Spinal cord (tissue), 10 donors: Measurements from ENCODE around the gene SNX13. TPM values are rescaled to one million over a fixed set of nuclear protein-coding genes. Genes with fewer than 3 reads are reported as not detected.

ENCODE experiments used
- DNase-seq, 6 donors: peaks; one replicate each; pipeline versions ENCODE4 v3.0.0 to v3.0.0-alpha.2; 2013 to 2015; ENCODE audit warnings: low spot score in 6 of 6, low read depth in 4 of 6
- H3K27ac ChIP-seq: one replicate; pipeline ENCODE4 v1.5.1; 2013; ENCODE audit warnings: low read depth, low read length, control low read depth
- H3K27me3 ChIP-seq: one replicate; pipeline ENCODE4 v1.6.1; 2013; ENCODE audit warnings: low read length; ENCODE audit not compliant: control insufficient read depth, insufficient read depth
- H3K36me3 ChIP-seq: one replicate; pipeline ENCODE4 v1.6.1; 2013; ENCODE audit warnings: low read length; ENCODE audit not compliant: control insufficient read depth, insufficient read depth
- H3K4me1 ChIP-seq: one replicate; pipeline ENCODE4 v1.6.1; 2013; ENCODE audit warnings: low read length; ENCODE audit not compliant: control insufficient read depth, insufficient read depth
- H3K4me3 ChIP-seq: one replicate; pipeline ENCODE4 v1.5.1; 2013; ENCODE audit warnings: low read depth, low read length, control low read depth
- H3K9me3 ChIP-seq: one replicate; pipeline ENCODE4 v1.6.1; 2013; ENCODE audit warnings: low read length; ENCODE audit not compliant: control insufficient read depth, insufficient read depth
- WGBS: methylation state at CpG from one replicate; pipeline ENCODE4 v1.1.5; 2013; ENCODE audit warnings: missing lambda C conversion rate; ENCODE audit not compliant: insufficient coverage; 5-methylcytosine and 5-hydroxymethylcytosine counted together
- polyA plus RNA-seq, 2 donors: library from polyadenylated mRNA; unstranded; fragments of 120-200 nt; gene quantifications; one replicate each; pipeline ENCODE4 v1.2.1, GENCODE V29; 2013; ENCODE audit not compliant: insufficient read length in 2 of 2
- total RNA-seq, 2 donors: library from RNA; depleted of rRNA in 1 of 2; stranded (reverse); fragments of 120-200 nt in 1 of 2; fragments of >200 nt in 1 of 2; gene quantifications; one replicate each; pipeline versions ENCODE4 v1.2.3 to v1.2.4, GENCODE V29; 2013 to 2014
- donor health status: healthy.

SNX13 gene
- total and polyA plus RNA-seq, 4 donors, result 27.9 to 97.6 (median 56.7) TPM

GRCh38 chr7:17948526-17949238 is 8.4 kb upstream of the SNX13 start:
- Histone ChIP-seq H3K9me3 (no peaks in the 10 kb centered on the region), H3K27me3 (no peaks in the 10 kb centered on the region), H3K4me1 (no peaks in the 10 kb centered on the region), H3K4me3 (no peak overlapping the region), H3K27ac (no peak overlapping the region), H3K36me3 (no peaks in the 10 kb centered on the region)
- WGBS, result no CpG with 5 or more reads among the region's 2 CpGs
- no peak for DNase-seq

DNA sequence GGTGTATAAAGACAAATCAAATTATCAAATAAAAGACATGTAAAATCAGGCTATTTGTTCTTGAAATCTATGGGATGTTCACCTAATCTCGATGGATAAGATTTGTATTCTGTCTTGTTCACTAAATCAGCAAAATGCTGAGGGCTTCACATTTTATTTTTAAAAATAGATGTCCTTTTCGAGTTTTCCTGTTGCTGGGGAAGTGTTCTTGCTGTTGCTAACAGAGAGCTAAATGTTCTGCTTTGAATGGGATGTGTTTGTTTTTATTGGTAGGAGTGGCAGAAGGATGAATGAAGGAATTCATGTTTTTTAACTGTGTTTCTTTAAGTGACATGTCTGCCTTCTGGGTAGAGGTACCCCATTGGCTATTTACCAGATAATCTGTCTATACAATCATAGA is 7.3 kb upstream of the SNX13 start:
- Histone ChIP-seq H3K9me3 (no peaks in the 10 kb centered on the region), H3K27ac (no peak overlapping the region), H3K4me1 (no peaks in the 10 kb centered on the region), H3K36me3 (no peaks in the 10 kb centered on the region), H3K4me3 (no peak overlapping the region), H3K27me3 (no peaks in the 10 kb centered on the region)
- peak in 3 of 6 donors; percentile 4 to 20 (median 4) for DNase-seq
- 14% methylated on average over 1 of the region's 2 CpGs for WGBS

DNA sequence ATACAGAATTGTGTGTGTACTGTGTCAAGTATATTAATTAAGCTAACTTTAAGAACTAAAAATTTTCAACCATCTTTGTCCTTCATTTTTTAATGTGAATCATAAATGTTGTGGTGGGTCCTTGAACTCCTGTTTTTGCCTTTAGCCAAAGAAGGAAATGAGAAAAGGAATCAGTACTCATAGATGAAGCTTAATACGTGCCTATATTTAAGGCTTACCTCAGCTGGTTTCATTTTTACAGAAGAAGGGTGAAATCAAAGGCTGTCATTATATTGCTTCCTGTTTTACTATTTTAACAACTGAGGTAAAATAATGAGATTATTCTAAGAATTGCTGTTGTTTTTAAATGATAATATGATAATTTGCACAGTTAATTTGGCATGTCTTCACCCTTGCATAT is 6.3 kb upstream of the SNX13 start:
- no peak for DNase-seq
- H3K9me3 ChIP-seq, result no peaks in the 10 kb centered on the region
- no peaks in the 10 kb centered on the region for H3K27me3 ChIP-seq
- no peaks in the 10 kb centered on the region for H3K36me3 ChIP-seq
- H3K27ac ChIP-seq, result no peak overlapping the region
- H3K4me1 ChIP-seq, result no peaks in the 10 kb centered on the region
- WGBS, result no CpG with 5 or more reads among the region's 1 CpG
- H3K4me3 ChIP-seq, result no peak overlapping the region

DNA sequence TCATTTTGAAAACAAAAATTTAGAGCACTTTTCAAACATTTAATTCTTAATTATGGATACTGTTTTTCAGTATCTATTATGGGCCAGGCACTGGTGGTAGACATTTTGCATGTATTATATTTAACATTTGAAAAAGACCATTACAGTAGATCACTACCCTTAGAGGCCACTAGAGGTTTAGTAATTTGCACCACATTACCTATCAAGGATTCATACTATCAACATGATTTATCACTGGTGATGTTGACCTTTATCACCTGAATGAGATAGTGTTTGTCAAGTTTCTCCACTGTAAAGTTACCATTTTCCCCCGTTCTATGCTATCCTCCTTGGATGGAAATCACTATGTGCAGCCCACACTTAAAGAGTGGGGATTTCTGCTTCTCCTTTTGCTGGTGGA is 4.4 kb upstream of the SNX13 start:
- no peak for DNase-seq
- H3K27me3 ChIP-seq, result no peaks in the 10 kb centered on the region
- H3K4me3 ChIP-seq, result no peak overlapping the region
- no peaks in the 10 kb centered on the region for H3K9me3 ChIP-seq
- no peaks in the 10 kb centered on the region for H3K4me1 ChIP-seq
- no peaks in the 10 kb centered on the region for H3K36me3 ChIP-seq
- WGBS, result no CpG with 5 or more reads among the region's 1 CpG
- H3K27ac ChIP-seq, result no peak overlapping the region

GRCh38 chr7:17943006-17943405 is 2.7 kb upstream of the SNX13 start:
- H3K9me3 ChIP-seq, result no peaks in the 10 kb centered on the region
- no peaks in the 10 kb centered on the region for H3K27me3 ChIP-seq
- WGBS, result no CpG with 5 or more reads among the region's 2 CpGs
- H3K4me1 ChIP-seq, result no peaks in the 10 kb centered on the region
- H3K27ac ChIP-seq, result no peak overlapping the region
- no peaks in the 10 kb centered on the region for H3K36me3 ChIP-seq
- no peak overlapping the region for H3K4me3 ChIP-seq
- no peak for DNase-seq

DNA sequence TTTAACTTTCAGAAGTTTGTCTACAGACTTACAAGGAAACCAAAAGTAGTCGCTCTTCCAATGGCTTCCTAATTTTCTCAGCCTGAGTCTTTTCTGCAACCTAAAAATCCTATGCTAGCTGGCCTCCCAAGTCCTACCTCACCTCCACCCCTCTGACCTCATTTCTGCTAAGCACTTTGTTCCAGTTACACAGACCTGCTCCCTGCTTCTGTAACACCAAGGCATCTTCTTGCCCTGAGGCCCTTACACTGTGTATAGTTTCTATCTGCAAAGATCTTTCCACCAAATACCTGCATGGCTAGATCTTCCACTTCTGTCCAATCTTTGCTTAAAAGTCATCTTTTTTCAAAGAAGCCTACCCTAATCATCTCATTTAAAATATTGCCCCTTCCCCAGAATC is 1.9 kb upstream of the SNX13 start:
- H3K9me3 ChIP-seq, result no peaks in the 10 kb centered on the region
- no peaks in the 10 kb centered on the region for H3K36me3 ChIP-seq
- no peak overlapping the region for H3K4me3 ChIP-seq
- DNase-seq, result no peak
- H3K27ac ChIP-seq, result no peak overlapping the region
- no peaks in the 10 kb centered on the region for H3K27me3 ChIP-seq
- WGBS, result 100% methylated on average over 1 of the region's 1 CpG
- no peaks in the 10 kb centered on the region for H3K4me1 ChIP-seq

DNA sequence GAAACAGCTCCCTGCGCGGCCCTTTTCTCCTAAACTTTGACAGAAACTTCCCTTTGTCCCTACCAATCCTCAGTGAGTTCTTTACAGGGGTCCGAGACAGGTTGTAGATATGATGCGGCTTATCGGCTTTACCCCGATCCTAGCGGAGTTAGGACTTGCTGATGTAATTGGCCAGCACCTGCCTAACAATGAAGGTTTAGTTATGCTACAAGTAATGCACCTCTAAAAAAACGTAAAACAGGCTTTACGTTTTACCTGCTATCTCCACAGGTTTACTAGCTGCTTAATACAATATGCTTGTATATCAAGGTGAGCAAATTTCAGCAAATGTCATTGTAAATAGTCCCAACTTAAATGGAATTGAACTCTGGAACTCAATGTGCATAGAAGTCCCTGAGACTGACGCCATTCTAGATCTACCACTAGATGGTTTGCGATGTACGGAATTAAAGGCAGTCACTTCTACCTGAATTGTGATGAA is 697 bp upstream of the SNX13 start:
- Histone ChIP-seq H3K4me3 (peak overlapping the region; percentile 98), H3K4me1 (no peaks in the 10 kb centered on the region), H3K27ac (peak overlapping the region; percentile 96), H3K9me3 (no peaks in the 10 kb centered on the region), H3K36me3 (no peaks in the 10 kb centered on the region), H3K27me3 (no peaks in the 10 kb centered on the region)
- peak in 5 of 6 donors; percentile 13 to 76 (median 19) for DNase-seq
- WGBS, result no CpG with 5 or more reads among the region's 12 CpGs

DNA sequence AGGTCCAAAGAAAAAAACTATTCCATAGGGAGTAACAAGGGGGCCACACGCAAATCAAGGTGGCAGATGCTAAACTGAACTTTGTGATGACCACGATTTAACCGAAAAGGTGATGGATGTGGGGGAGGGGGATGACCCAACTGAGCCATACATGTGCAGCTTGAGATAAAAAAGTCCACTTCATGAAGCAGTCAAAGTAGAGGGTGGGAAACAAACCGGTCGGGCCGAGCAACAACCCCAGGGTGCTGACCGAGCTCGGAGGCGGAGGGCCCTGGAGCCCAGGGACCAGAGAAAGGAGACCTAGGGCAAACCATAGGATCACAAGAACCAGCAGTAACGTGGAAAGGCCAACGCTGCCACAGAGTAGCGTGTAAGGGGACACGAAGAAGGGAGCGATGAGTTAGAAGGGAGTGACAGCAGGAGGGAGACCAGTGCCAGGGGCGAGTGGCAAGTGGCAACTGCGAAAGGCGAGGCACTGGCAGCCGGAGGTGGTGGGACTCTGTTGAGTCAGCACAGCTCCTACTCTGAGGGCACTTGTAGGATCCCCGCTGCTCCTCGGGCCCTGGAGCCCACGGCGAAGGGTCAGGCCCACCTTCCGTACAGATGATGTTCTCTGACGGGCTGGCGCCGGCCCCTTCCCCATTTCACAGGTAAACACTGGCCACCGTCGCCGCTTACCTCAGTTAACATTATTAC is 540 bp downstream of the SNX13 start:
- H3K27ac ChIP-seq, result peak overlapping the region; percentile 96
- H3K36me3 ChIP-seq, result no peaks in the 10 kb centered on the region
- peak in 4 of 6 donors; percentile 2 to 49 (median 25) for DNase-seq
- WGBS, result 0% methylated on average over 28 of the region's 29 CpGs
- H3K27me3 ChIP-seq, result no peaks in the 10 kb centered on the region
- H3K4me3 ChIP-seq, result peak overlapping the region; percentile 98
- H3K4me1 ChIP-seq, result no peaks in the 10 kb centered on the region
- no peaks in the 10 kb centered on the region for H3K9me3 ChIP-seq

DNA sequence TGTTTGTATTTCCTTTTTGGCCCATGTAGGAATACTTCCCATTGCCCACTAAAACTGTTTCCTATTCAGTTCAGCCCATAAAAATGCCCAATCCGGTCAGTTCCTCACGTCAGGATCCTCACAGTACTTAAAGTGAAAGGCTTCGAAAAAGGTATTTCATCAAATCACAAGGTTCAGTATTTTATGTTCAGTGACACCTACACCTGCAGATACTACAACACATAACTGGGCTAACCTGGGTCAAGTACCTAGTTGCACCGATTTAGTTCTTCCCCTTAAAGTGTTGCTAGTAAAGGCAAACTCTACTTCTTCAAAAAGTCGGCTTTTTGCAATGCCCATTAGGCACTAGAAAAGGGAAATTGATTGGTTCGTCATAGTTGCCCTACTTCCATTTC is 1.1 kb downstream of the SNX13 start:
- no peaks in the 10 kb centered on the region for H3K4me1 ChIP-seq
- WGBS, result no CpG with 5 or more reads among the region's 6 CpGs
- H3K9me3 ChIP-seq, result no peaks in the 10 kb centered on the region
- no peaks in the 10 kb centered on the region for H3K27me3 ChIP-seq
- peak overlapping the region; percentile 96 for H3K27ac ChIP-seq
- no peaks in the 10 kb centered on the region for H3K36me3 ChIP-seq
- peak in 1 of 6 donors; percentile 5 for DNase-seq
- peak overlapping the region; percentile 98 for H3K4me3 ChIP-seq
